ENCODE data around the gene DHX8. TPM values are rescaled to one million over a fixed set of nuclear protein-coding genes. Genes with fewer than 3 reads are reported as not detected.

The DHX8 gene
- total RNA-seq, 2 experiments from 2014 or later: 60.6 to 62.9 TPM

- peaks cover 2% of the 10 kb centered on the region for H3K4me1 Mint-ChIP-seq
- H3K27me3 Mint-ChIP-seq: no peaks in the 10 kb centered on the region
- no peak for ATAC-seq (ENCODE audit: low read depth)
- DNase-seq: no peak
- POLR2A ChIA-PET: interaction anchor here (0.6 kb wide), 1 partner anchor 245 kb away, joined by 5 read pairs; no protein-coding TSS in a partner anchor
- no peak overlapping the region for H3K4me3 Mint-ChIP-seq
- peaks cover 20% of the 10 kb centered on the region for H3K36me3 Mint-ChIP-seq
- H3K27ac Mint-ChIP-seq: no peak overlapping the region
- H3K9me3 Mint-ChIP-seq: no peaks in the 10 kb centered on the region
Observed at GRCh38 chr17:43517615-43518386, 34.0 kb downstream of the DHX8 start.

DNA sequence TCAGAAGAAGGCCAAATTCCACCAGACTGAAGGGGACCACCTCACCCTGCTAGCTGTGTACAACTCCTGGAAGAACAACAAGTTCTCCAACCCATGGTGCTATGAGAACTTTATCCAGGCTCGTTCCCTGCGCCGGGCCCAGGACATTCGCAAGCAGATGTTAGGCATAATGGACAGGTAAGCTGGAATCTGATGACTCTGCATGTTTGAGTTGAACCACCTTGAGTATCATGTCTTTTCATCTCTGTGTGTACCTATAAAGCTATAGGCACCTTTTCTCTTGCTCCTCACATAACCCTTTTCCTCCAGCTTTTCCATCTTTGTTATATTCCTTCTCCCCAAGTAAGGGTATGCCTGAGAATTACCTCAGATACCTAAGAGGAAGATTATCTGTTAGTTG, 37.6 kb downstream of the DHX8 start:
- peaks cover 2% of the 10 kb centered on the region for H3K4me1 Mint-ChIP-seq
- POLR2A ChIA-PET: no interaction called here
- no peak for DNase-seq
- H3K27me3 Mint-ChIP-seq: no peaks in the 10 kb centered on the region
- H3K27ac Mint-ChIP-seq: no peak overlapping the region
- no peaks in the 10 kb centered on the region for H3K9me3 Mint-ChIP-seq
- H3K36me3 Mint-ChIP-seq: peaks cover 23% of the 10 kb centered on the region
- no peak overlapping the region for H3K4me3 Mint-ChIP-seq
- ATAC-seq (ENCODE audit: low read depth): no peak

DNA sequence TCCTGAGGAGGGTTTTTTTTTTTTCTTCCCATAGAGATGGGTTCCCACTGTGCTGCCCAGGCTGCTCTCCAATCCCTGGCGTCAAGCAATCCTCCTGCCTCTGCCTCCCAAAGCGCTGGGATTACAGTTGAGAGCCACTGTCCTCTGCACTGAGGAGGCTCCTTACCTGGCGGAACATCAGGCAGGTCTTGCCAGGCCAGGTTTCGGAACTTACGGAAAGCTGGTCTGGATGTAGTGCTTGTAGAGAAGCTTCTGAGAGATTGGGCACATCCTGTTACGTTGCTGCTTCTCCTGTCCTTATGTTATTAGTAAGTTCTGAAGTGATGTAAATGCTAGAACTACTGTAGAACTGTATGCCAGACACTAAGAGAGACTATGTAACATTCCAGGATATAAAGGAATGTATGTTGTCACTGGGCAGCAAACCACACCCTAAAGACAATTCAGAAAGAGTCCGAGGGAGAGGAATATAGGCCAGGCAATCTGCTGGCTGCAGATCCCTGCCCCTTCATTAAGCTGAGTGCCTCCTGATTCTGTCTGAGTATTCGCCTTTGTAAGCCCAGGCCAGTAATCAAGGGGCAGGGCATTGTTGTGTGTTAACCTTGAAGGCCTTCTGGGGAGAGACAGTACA, 41.3 kb downstream of the DHX8 start:
- POLR2A ChIA-PET: no interaction called here
- H3K27ac Mint-ChIP-seq: no peak overlapping the region
- H3K27me3 Mint-ChIP-seq: no peaks in the 10 kb centered on the region
- peaks cover 5% of the 10 kb centered on the region for H3K4me1 Mint-ChIP-seq
- H3K36me3 Mint-ChIP-seq: peaks cover 10% of the 10 kb centered on the region
- H3K9me3 Mint-ChIP-seq: no peaks in the 10 kb centered on the region
- DNase-seq: no peak
- no peak overlapping the region for H3K4me3 Mint-ChIP-seq
- ATAC-seq (ENCODE audit: low read depth): no peak

DNA sequence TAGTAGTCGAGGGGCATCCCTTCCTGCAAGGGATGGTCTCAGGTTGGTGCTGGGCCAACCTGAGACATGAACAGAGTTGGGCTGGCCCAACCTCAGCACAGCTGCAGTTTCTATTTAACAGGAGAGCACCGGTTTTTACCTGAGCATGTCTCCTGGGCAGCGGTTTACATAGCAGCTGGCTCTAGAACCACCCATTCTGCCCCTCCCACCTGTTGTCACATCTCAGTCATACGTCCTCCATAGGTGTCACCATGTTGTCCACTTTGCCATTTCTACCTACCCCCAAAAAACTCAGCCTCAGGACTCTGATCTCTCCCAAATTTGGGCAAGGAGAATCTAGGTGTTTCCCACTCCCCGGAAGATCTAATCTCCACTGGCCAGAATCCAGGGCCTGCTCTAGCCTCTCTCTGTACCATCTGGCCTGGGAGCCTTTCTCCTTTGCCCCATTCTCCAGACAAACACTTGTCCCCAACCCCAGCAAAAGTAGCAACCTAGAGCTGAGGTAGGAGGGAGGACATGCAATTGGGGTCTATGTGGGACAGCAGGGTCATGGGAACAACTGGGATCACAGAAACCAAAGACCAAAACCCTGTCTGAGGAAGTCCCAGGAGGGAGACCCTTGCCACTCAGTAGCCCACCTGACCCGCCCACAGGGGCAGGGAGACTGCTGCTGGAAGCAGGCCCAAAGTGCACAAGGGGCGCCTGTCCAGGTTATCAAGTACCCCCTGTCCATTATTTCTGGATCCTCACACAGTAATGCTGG, 43.3 kb downstream of the DHX8 start:
- Mint-ChIP-seq H3K9me3 (no peaks in the 10 kb centered on the region), H3K4me3 (no peak overlapping the region), H3K4me1 (peaks cover 5% of the 10 kb centered on the region), H3K27me3 (no peaks in the 10 kb centered on the region), H3K36me3 (peaks cover 5% of the 10 kb centered on the region), H3K27ac (no peak overlapping the region)
- POLR2A ChIA-PET: no interaction called here
- ATAC-seq (ENCODE audit: low read depth) (no peak), DNase-seq (no peak)

GRCh38 chr17:43528319-43528987, 44.7 kb downstream of the DHX8 start:
- Mint-ChIP-seq H3K27me3 (no peaks in the 10 kb centered on the region), H3K27ac (no peak overlapping the region), H3K4me3 (no peak overlapping the region), H3K36me3 (peaks cover 5% of the 10 kb centered on the region), H3K9me3 (no peaks in the 10 kb centered on the region), H3K4me1 (peaks cover 5% of the 10 kb centered on the region)
- ATAC-seq (ENCODE audit: low read depth) (no peak), DNase-seq (no peak)
- POLR2A ChIA-PET: no interaction called here

GRCh38 chr17:43528988-43529814, 45.4 kb downstream of the DHX8 start:
- peaks cover 5% of the 10 kb centered on the region for H3K4me1 Mint-ChIP-seq
- H3K36me3 Mint-ChIP-seq: peaks cover 5% of the 10 kb centered on the region
- DNase-seq: no peak
- no peak overlapping the region for H3K27ac Mint-ChIP-seq
- POLR2A ChIA-PET: no interaction called here
- no peak overlapping the region for H3K4me3 Mint-ChIP-seq
- no peaks in the 10 kb centered on the region for H3K9me3 Mint-ChIP-seq
- no peak for ATAC-seq (ENCODE audit: low read depth)
- no peaks in the 10 kb centered on the region for H3K27me3 Mint-ChIP-seq

DNA sequence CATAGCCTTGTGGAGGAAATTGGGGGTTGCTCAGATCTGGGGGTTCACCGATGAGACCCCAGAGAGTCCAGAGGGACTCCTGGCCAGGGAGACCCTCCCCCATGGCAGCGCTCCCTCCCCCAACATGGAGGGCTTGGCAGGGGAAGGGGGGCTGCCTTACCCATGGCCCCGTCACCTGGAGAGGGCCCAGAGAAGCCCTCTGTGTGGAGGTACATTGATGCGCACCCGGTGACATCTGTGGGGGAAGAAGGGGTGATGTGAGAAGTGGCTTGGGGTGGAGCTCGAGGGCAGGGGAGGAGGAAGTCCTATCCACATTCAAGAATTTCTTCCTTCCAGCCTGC, 46.1 kb downstream of the DHX8 start:
- no peak for DNase-seq
- no peaks in the 10 kb centered on the region for H3K9me3 Mint-ChIP-seq
- POLR2A ChIA-PET: interaction anchor here (0.6 kb wide), 1 partner anchor 581 kb away, joined by 3 read pairs; no protein-coding TSS in a partner anchor
- ATAC-seq (ENCODE audit: low read depth): peak; percentile 72
- no peaks in the 10 kb centered on the region for H3K27me3 Mint-ChIP-seq
- H3K4me3 Mint-ChIP-seq: no peak overlapping the region
- peaks cover 5% of the 10 kb centered on the region for H3K4me1 Mint-ChIP-seq
- peaks cover 2% of the 10 kb centered on the region for H3K36me3 Mint-ChIP-seq
- peak overlapping the region; percentile 4 for H3K27ac Mint-ChIP-seq

GRCh38 chr17:43530288-43531081, 46.7 kb downstream of the DHX8 start:
- peaks cover 2% of the 10 kb centered on the region for H3K36me3 Mint-ChIP-seq
- peak overlapping the region; percentile 4 for H3K27ac Mint-ChIP-seq
- H3K4me3 Mint-ChIP-seq: no peak overlapping the region
- POLR2A ChIA-PET: interaction anchor here (0.6 kb wide), 1 partner anchor 582 kb away, joined by 3 read pairs; no protein-coding TSS in a partner anchor
- H3K4me1 Mint-ChIP-seq: peaks cover 5% of the 10 kb centered on the region
- no peaks in the 10 kb centered on the region for H3K9me3 Mint-ChIP-seq
- no peaks in the 10 kb centered on the region for H3K27me3 Mint-ChIP-seq
- DNase-seq (no peak), ATAC-seq (ENCODE audit: low read depth) (no peak)

- H3K36me3 Mint-ChIP-seq: peaks cover 2% of the 10 kb centered on the region
- POLR2A ChIA-PET: no interaction called here
Observed at GRCh38 chr17:43531082-43531378, 47.3 kb downstream of the DHX8 start.

GRCh38 chr17:43531955-43532354, 48.2 kb downstream of the DHX8 start:
- no peaks in the 10 kb centered on the region for H3K9me3 Mint-ChIP-seq
- H3K4me3 Mint-ChIP-seq: no peak overlapping the region

More at GRCh38 chr17:43531082-43531378, 47.3 kb downstream of the DHX8 start:
- Mint-ChIP-seq H3K9me3 (no peaks in the 10 kb centered on the region), H3K4me3 (no peak overlapping the region), H3K4me1 (peaks cover 7% of the 10 kb centered on the region), H3K27ac (no peak overlapping the region), H3K27me3 (no peaks in the 10 kb centered on the region)
- ATAC-seq (ENCODE audit: low read depth) (no peak), DNase-seq (no peak)

DNA sequence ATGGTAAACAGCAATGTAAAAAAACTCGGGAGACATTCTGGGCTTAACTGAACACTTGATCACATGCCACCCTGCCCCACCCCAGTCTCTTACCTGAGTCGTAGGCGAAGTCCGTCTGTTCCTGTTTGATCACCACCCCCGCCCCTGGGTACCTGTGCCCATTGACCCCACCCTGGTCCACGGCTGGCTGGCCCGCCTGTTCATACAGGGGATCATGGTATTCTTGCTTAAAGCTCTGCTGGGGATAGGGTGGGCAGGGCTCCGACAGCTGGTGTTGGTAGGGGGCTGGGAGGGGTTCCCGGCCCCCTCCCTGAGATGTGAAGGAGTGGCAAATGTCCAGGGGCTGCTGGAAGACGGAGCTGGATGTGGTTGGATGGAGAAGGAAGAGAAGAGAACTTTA, 48.8 kb downstream of the DHX8 start:
- Mint-ChIP-seq H3K27ac (no peak overlapping the region), H3K4me3 (no peak overlapping the region), H3K4me1 (peaks cover 12% of the 10 kb centered on the region), H3K9me3 (no peaks in the 10 kb centered on the region), H3K27me3 (no peaks in the 10 kb centered on the region), H3K36me3 (no peaks in the 10 kb centered on the region)
- ATAC-seq (ENCODE audit: low read depth) (no peak), DNase-seq (no peak)
- POLR2A ChIA-PET: no interaction called here

More at GRCh38 chr17:43531955-43532354, 48.2 kb downstream of the DHX8 start:
- H3K27ac Mint-ChIP-seq: no peak overlapping the region
- peaks cover 12% of the 10 kb centered on the region for H3K4me1 Mint-ChIP-seq
- ATAC-seq (ENCODE audit: low read depth): no peak
- no peaks in the 10 kb centered on the region for H3K27me3 Mint-ChIP-seq
- H3K36me3 Mint-ChIP-seq: peaks cover 1% of the 10 kb centered on the region
- DNase-seq: no peak
- POLR2A ChIA-PET: no interaction called here

DNA sequence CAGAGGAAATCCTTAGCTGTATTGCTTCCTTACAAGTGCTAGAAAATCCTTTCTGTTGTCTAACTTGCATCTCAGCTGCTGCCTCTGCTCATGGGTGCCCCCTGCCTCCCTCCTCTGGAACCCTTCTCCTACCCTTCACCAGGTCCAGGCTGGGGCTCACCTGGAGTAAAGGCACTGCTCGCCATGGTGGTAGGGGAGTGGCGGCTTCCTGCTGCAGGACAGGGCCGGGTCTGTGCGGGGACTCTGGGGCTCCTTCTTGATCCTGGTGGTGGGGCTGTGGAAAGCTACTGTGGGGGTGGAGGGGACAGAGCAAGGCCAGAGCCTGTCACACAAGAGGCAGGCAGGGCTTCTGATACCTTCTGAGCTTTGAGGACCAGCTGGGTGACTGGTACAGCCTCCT, 49.9 kb downstream of the DHX8 start:
- no peaks in the 10 kb centered on the region for H3K9me3 Mint-ChIP-seq
- DNase-seq: no peak
- no peak overlapping the region for H3K27ac Mint-ChIP-seq
- no peak overlapping the region for H3K4me3 Mint-ChIP-seq
- POLR2A ChIA-PET: no interaction called here
- ATAC-seq (ENCODE audit: low read depth): no peak
- no peaks in the 10 kb centered on the region for H3K36me3 Mint-ChIP-seq
- no peaks in the 10 kb centered on the region for H3K27me3 Mint-ChIP-seq
- peaks cover 12% of the 10 kb centered on the region for H3K4me1 Mint-ChIP-seq
